GM04504 (cell line): ENCODE data around the gene RBM5.

ENCODE experiments used
- DNase-seq: peaks from one replicate; pipeline ENCODE4 v3.0.0-alpha.2; 2012; ENCODE audit warnings: low read depth

The RBM5 gene

GRCh38 chr3:50121072-50122032, 32.6 kb downstream of the RBM5 start:
- peak; percentile 53 for DNase-seq

DNA sequence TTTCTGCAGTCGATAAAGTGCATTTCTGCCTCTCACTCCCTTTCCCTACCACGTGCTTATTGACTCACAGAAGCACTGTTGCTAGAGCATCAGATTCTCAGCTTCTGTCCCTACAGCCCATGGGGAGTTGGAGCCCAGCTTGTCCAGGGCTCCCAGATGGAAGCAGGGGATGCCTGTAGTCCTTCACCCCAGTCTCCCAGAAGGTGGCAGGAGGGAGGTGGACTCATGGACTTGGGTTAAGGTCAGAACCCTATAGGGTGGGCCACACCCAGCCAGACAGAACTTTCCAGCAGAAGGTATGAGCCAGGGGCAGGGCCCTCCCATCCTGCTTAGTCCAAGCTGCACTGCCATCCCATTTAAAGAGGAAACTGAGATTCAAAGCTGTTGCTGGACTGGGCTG, 33.4 kb downstream of the RBM5 start:
- no peak for DNase-seq

GRCh38 chr3:50122661-50123391, 34.1 kb downstream of the RBM5 start:
- no peak for DNase-seq

DNA sequence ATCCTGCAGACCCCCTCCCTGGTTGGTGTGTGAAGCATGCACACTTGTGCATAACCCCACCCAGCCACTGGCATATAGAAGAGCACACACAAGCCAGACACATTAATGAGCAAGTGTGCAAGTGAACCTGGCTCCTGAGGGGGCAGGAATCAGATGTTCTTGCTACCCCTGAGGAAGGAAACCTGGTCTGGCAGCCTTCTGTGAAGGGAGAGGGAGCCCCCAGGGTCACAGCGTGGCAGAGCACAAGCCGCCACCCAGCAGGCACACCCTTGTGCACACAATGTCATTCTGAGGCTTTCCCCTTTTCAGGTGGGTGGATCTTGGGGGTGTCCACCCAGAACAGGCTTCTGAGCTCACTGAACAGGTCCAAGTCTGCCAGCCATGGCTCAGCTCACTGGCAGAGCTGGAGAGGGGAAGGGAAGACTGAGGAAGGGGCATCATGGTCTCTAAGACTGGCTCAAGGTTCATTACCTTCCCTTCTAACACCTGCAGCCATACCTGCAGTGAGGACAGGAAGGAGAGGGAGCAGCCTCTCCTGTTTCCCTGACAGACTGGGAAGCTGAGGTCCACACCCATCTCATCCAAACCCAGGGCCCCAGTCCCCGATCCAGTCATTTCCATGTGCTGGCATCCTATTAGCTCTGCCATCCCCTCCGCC, 34.8 kb downstream of the RBM5 start:
- no peak for DNase-seq

- DNase-seq: no peak
Measured at GRCh38 chr3:50124052-50124799, 35.5 kb downstream of the RBM5 start.

DNA sequence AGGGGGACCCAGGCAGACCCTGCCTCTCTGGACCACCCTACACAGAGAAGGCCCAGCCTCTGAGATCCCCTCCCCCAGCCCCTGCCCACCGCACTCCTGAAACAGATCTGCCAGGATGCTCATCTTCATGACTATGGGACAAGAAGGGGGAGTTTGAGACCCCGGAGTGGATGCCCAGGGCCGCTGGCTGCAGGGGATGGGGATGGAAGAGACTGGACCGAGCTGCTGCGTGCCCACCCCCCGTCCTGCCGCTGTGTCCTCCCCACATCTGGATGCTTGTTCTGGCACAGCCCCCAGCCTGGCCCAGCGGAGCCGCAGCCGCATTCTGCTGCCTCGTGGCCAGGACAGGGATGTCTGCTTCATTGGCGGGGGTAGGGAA, 36.1 kb downstream of the RBM5 start:
- no peak for DNase-seq

DNA sequence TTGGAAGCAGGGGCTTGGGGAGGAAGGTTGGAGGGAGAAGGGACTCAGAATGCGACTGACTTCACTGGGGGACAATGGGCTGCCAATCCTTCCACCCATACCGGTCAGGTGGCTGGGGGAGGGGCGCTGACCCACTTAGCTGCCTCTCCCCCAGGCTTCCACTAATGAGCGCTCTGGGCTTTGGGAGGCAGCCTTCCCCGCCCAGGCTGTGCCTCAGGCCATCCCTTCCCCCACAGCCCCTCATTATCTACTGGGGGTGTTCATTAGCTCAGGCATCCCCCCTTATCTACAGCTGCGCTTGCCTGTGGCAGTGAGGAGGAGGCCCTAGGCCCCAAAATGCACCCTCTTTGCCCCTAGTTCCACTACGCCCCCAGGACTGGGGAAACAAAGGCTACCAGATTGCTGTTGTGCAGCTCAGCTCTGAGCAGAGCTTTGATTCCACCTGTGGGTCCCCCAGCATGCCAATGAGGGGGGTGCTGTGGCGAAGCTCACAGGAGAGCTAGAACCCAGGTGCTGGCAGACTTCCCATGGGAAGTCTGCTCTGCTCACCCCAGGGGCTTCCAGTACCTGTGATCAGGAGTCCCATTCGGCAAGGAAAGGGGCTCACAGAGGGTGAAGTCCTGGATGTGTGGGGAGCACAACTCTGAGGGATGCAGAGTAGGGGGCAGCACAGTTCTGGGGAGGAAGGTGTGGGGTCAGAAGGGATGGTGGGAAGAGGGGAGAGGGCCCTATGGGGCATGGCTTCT, 37.0 kb downstream of the RBM5 start:
- DNase-seq: no peak

- DNase-seq: no peak
Measured at GRCh38 chr3:50126287-50127211, 37.8 kb downstream of the RBM5 start.

GRCh38 chr3:50127251-50127691, 38.6 kb downstream of the RBM5 start:
- DNase-seq: no peak

DNA sequence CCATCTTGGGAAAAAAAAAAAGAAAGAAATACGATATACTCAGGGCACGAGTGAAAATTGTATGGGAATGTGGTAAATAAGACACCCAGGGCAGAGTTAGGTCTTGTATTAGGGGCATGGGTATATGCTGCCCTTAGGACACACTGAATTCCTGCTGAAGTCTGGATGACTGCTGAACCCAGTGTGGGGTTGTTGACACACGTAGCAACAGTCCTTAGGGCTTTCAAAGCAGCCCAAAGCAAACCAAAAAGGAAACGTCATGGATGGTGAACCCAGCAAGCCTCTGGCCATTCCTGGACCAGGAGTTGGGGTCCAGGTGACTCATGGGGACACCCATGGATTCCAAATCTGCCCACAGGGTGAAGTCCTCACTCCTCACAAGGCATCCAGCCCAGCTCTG, 39.3 kb downstream of the RBM5 start:
- no peak for DNase-seq

GRCh38 chr3:50130436-50130835, 41.7 kb downstream of the RBM5 start:
- DNase-seq: no peak

GRCh38 chr3:50132421-50133282, 43.9 kb downstream of the RBM5 start:
- DNase-seq: no peak

- DNase-seq: no peak
Measured at GRCh38 chr3:50133283-50133615, 44.5 kb downstream of the RBM5 start.

- no peak for DNase-seq
Measured at GRCh38 chr3:50134367-50134766, 45.6 kb downstream of the RBM5 start.

DNA sequence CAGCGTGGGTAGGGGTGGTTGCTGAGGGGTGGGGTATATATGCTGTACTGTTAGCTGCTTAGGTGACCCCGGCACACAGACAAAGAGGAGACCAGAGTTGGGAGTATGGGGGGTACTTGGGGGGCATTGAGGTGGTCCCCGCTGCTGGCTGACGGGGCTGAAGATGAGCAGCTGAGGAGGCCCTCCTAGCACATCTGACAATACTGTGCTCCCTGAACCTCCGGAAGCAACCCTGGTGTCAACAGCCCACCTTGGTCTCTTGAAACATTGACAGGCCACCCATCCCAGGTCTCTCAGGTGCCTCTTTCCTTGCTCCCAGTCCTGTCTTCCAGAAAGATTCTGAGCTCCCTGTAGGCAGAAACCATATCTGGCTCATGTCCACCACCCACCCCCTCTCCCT, 47.2 kb downstream of the RBM5 start:
- DNase-seq: no peak

GRCh38 chr3:50136714-50137405, 48.1 kb downstream of the RBM5 start:
- DNase-seq: no peak

GRCh38 chr3:50137531-50137930, 48.8 kb downstream of the RBM5 start:
- no peak for DNase-seq
